Measurements from ENCODE around the gene LAP3.
A peak's percentile ranks its signal among the peaks of the same experiment; 100 is the strongest.
"Not testable (repeated sequence)": the region's sequence is repeated elsewhere in the genome, so short reads cannot be mapped to it uniquely, and the experiment has no call there.

Gene LAP3

DNA sequence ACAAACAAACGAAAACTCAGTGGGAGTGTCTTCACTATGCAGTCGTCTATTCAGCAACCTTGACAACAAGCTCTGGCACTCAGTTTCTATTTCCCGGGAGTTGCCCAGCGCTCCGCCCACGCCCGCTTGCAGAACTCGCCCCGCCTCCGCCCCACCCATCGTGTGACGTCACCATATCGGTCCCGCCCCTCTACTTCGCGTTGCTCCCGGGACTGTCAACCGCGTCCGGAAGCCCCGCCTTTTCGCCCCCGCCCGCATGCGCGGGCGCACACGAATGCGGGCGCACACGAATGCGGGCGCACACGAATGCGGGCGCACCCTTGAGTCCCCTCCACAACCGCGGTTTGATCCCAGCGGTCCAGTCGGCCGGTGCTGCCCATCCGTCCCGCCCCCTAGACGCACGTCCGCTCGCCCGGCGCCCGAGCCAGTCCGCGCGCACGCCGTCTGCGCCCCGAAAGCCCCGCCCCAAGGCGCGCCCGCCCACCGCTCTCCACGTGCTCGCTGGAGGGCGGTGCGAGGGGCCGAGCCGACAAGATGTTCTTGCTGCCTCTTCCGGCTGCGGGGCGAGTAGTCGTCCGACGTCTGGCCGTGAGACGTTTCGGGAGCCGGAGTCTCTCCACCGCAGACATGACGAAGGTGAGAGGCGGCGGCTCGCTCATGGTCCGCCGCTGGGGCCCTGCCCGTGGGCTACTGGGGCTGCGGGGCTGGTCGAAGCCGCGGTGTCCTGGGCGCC, at the start of gene LAP3:
LAP3 (plus strand) TSS at position 267 of the 733 bp plus-strand sequence; CDS start at position 535, 268 bp downstream.
- DNase-seq (ENCODE audit: low read depth in 4 of 4, low spot score in 1 of 4), result peak; percentile 94 to 100 (median 98)

DNA sequence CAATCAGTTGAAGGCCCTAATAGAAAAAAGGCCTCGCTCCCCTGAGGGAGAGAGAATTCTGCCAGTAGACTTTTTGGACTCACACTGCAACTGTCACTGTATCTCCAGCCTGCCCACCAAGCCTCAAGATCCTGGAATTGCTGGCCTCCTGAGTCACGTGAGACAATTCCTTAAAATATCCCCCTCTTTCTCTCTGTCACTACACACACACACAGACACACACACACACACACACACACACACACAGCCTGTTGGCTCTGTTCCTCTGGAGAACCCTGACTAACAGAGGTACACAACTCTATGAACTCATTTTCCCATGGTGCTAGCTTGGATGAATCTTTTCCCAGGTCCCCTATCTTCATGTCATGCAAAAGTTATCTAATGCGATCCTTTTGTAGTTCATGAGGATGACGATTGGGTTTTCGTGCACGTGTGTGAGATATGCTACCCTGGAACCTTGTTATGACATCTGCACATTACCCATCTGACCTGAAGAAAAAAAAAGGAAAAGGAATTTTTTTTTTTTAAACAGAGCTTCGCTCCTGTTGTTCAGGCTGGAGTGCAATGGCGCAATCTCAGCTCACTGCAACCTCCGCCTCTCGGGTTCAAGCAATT, 48.3 kb upstream of the LAP3 start:
- no peak for DNase-seq (ENCODE audit: low read depth in 4 of 4, low spot score in 1 of 4)

- DNase-seq (ENCODE audit: low read depth in 4 of 4, low spot score in 1 of 4), result no peak
Observed at GRCh38 chr4:17531538-17532285, 45.3 kb upstream of the LAP3 start.

DNA sequence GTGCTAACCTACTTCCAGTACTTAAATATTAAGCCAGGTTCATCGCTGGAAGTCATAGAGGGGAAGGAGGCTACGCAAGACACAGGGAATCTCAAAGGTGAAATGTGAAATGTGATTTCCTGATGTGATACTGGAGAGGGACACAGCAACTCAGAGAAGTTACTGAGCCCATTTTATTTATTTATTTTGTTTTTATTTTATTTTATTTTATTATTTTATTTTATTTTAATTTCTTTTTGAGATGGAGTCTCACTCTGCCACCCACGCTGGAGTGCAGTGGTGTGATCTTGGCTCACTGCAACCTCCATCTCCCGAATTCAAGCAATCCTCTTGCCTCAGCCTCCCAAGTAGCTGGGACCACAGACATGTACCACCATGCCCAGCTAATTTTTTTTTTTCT, 42.3 kb upstream of the LAP3 start:
- no peak for DNase-seq (ENCODE audit: low read depth in 4 of 4, low spot score in 1 of 4)

GRCh38 chr4:17535242-17535641, 41.8 kb upstream of the LAP3 start:
- no peak for DNase-seq (ENCODE audit: low read depth in 4 of 4, low spot score in 1 of 4)

DNA sequence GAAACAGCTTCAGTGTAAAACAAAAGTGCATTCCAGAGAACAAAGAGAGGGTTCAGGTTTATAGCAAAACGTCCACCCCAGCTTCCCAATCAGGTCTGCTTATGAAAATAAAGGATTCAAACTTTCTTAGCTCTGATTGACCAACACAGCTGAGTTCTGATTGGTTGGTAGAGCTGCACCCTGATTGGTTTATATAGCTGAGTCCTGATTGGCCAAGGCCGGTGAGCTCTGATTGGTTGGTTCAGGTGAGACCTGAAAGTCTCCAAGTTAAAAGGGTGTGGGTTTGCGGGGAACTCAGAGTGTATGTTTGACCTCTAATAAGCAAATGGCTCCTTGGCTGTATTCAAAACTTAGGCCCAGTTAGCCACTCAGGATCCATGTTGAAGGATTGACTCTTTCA, 41.1 kb upstream of the LAP3 start:
- no peak for DNase-seq (ENCODE audit: low read depth in 4 of 4, low spot score in 1 of 4)

- DNase-seq (ENCODE audit: low read depth in 4 of 4, low spot score in 1 of 4), result not testable (repeated sequence)
Observed at GRCh38 chr4:17537060-17537459, 39.9 kb upstream of the LAP3 start.

DNA sequence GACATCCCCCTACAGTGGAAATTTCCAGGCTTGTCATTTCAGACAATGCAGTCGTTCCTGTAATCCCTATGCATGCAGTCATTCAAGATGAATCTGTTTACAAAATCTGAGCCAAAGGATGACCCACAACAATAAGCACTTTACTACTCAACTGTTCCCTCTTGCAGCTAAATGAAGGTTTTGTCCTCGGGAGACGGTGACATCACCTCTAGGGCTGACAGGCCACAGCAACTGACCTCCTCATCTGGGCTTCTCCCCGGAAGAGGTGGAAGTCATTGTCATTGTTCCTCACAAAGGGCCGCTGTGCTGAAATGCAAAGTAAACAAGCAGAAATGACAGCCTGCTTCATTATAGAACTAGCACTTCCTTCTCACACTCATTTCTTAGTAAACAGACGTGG, 32.8 kb upstream of the LAP3 start:
- no peak for DNase-seq (ENCODE audit: low read depth in 4 of 4, low spot score in 1 of 4)

GRCh38 chr4:17544831-17545234, 32.2 kb upstream of the LAP3 start:
- DNase-seq (ENCODE audit: low read depth in 4 of 4, low spot score in 1 of 4), result no peak

- DNase-seq (ENCODE audit: low read depth in 4 of 4, low spot score in 1 of 4), result no peak
Observed at GRCh38 chr4:17545374-17546140, 31.4 kb upstream of the LAP3 start.

DNA sequence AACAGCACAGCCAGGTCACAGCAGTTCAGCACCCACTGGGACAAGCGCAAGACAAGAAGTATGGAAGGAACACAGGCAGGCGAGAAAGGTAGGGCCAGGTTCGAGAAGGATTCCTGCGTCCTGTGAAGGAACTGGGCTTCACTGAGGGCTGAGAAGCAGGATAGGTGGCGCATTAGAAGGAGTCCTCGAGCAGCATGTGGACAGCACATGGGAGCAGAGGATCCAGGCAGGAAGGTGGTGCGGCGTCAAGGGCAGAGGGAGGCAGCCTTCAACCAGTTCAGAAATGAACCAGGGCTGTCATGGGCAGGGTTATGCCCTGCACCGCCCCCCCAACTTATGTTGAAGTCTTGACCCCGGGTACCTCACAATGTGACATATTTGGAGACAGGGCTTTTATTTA, 30.8 kb upstream of the LAP3 start:
- no peak for DNase-seq (ENCODE audit: low read depth in 4 of 4, low spot score in 1 of 4)

GRCh38 chr4:17546678-17547077, 30.3 kb upstream of the LAP3 start:
- DNase-seq (ENCODE audit: low read depth in 4 of 4, low spot score in 1 of 4), result no peak

GRCh38 chr4:17550549-17550948, 26.4 kb upstream of the LAP3 start:
- no peak for DNase-seq (ENCODE audit: low read depth in 4 of 4, low spot score in 1 of 4)

- no peak for DNase-seq (ENCODE audit: low read depth in 4 of 4, low spot score in 1 of 4)
Observed at GRCh38 chr4:17552427-17552826, 24.6 kb upstream of the LAP3 start.

DNA sequence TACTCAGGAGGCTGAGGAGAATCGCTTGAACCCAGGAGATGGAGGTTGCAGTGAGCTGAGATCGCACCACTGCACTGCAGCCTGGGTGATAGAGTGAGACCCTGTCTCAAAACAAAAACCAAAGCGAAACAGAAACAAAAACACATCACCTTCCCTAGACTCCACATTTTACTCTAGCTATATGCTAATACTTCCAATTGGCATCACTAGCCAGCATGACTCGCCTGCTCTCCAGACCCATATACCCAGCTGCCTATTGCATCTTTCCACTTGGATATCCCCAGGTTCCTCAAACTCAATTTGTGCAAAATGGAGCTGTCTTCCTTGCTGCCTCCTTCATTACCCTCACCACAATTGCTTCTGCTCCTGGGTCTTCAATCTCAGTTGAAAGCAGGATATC, 22.4 kb upstream of the LAP3 start:
- DNase-seq (ENCODE audit: low read depth in 4 of 4, low spot score in 1 of 4), result no peak

- DNase-seq (ENCODE audit: low read depth in 4 of 4, low spot score in 1 of 4), result no peak
Observed at GRCh38 chr4:17556498-17556897, 20.5 kb upstream of the LAP3 start.

DNA sequence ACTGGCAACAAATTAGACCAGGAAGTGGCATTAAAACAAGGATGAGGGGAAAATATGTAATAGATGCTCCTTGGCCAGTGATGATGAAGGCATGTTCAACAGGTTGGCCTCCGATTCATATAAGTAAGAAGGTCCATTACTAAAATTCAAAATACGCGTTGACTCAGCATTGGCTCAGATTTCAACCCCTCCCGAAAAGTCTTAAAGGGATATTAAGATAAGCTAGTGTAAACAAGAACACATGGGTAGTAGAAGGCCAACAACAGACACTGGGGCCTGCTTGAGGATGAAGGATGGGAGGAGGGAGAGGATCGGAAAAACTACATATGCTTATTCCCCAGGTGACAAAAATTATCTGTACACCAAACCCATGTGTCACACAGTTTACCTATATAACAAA, 19.1 kb upstream of the LAP3 start:
- no peak for DNase-seq (ENCODE audit: low read depth in 4 of 4, low spot score in 1 of 4)

GRCh38 chr4:17558941-17559708, 17.9 kb upstream of the LAP3 start:
- no peak for DNase-seq (ENCODE audit: low read depth in 4 of 4, low spot score in 1 of 4)

DNA sequence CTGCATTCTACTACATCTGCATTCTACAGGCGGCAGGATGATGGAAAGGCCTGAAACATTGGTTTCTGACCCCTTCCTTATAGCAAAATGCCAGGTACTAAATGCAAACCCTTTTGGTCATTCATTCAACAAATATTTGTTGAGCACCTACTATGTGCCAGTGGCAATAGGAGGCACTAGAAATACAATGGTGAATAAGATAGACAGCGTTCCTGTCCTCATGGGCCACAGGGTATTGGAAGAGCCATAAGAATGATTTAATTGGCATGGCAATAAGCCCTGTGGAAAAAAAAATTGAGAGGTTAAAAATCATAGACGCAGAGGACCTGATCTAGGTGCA, 17.3 kb upstream of the LAP3 start:
- DNase-seq (ENCODE audit: low read depth in 4 of 4, low spot score in 1 of 4), result no peak

DNA sequence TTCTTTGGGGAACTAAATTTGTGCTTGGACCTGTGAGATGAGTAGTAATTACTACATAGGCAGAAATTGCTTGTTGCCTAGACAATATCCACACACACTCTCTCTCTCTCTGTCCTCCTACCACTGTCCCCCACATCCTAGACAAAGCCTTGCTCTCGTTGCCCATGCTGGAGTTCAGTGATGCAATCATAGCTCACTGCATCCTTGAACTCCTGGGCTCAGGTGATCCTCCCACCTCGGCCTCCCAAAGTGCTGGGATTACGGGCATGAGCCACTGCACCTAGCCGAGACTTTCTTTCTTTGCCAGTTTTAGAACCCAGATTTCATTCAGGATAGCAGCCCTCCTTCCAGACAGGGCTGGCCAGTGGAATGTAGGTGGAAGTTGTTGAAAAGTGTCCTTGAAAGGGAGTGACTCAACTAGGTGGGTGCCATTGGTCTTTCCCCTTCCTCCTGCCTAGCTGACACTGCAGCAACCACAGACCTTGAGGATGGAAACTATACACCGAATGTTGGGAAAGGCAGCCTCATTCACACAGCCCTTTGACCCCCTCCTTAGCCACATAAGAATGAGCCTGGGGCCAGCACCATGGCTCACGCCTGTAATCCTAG, 16.8 kb upstream of the LAP3 start:
- DNase-seq (ENCODE audit: low read depth in 4 of 4, low spot score in 1 of 4), result no peak

Data from stimulated activated CD4-positive, alpha-beta T cell treated with anti-CD3 and anti-CD28 coated beads, Interleukin-1b, Interleukin-23, amount 100 ng/mL, for 24 hours (primary cell).